HL-60 (cell line): ENCODE data around the gene WFIKKN1.

Experiments used
- DNase-seq, 2 experiments: peaks; one replicate each; pipeline ENCODE4 v3.0.0-alpha.2; 2010 to 2020; ENCODE audit warnings: low read depth in 1 of 2, low spot score in 1 of 2
- H3K27ac ChIP-seq: fragments of 250-450 bp; sonication (Bioruptor Pico); replicated peaks from 2 replicates; pipeline ENCODE4 v1.5.1; 2020; ENCODE audit warnings: mild to moderate bottlenecking, moderate library complexity
- H3K27me3 ChIP-seq: fragments of 250-450 bp; sonication (Bioruptor Pico); 2 replicates; pipeline ENCODE4 v1.5.1; 2021; ENCODE audit warnings: mild to moderate bottlenecking, moderate library complexity; ENCODE audit not compliant: insufficient read depth, poor library complexity, severe bottlenecking
- H3K4me3 ChIP-seq: replicated peaks from 2 replicates; pipeline ENCODE4 v1.5.1; 2011; ENCODE audit warnings: mild to moderate bottlenecking, control low read depth, low read length; ENCODE audit not compliant: insufficient read depth
- GABPA ChIP-seq: IDR thresholded peaks from 2 replicates; pipeline ENCODE4 v1.6.1; 2012; ENCODE audit warnings: low read depth
- POLR2AphosphoS5 ChIP-seq: IDR thresholded peaks from 2 replicates; pipeline ENCODE4 v1.6.1; 2012; ENCODE audit warnings: low read depth
- SPI1 ChIP-seq: IDR thresholded peaks from 2 replicates; pipeline ENCODE4 v1.6.1; 2012; ENCODE audit warnings: low read depth, mild to moderate bottlenecking, borderline replicate concordance
- TF ChIP-seq, protein P1 (sequence below): IDR thresholded peaks from 2 replicates; pipeline ENCODE4 v1.6.1; 2012; ENCODE audit warnings: low read depth; ENCODE audit not compliant: insufficient replicate concordance
- TF ChIP-seq, protein P2 (sequence below): IDR thresholded peaks from one replicate; pipeline ENCODE4 v1.5.1; 2011; ENCODE audit warnings: low read length, control low read depth, inconsistent platforms; ENCODE audit not compliant: insufficient read depth

WFIKKN1 gene

DNA sequence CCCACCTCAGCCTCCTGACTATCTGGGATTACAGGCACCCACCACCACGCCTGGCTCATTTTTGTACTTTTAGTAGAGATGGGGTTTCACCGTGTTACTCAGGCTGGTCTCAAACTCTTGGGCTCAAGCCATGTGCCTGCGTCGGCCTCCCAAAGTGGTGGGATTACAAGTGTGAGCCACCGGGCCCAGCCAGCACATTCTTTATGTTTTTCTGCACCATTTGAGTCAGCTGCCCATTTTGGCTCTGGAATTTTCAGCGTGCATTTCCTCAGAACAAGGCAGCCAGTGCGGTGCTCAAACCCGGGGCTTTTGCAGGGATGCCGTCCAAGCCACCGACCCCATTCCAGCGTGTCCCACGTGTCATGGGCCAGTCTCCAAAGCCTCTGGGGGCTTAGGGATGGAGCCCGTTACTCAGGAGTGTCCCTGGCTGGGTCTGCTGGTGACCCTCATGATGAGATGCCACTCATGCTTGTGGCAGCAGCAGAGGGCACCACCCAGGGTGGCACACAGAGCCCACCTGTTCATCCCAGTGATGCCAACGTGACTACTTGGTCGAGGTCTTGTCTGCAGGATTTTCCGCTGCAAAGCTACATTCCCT lies 44.6 kb upstream of the WFIKKN1 start:
- TF ChIP-seq POLR2AphosphoS5 = no peak
- TF ChIP-seq, protein P1, sequence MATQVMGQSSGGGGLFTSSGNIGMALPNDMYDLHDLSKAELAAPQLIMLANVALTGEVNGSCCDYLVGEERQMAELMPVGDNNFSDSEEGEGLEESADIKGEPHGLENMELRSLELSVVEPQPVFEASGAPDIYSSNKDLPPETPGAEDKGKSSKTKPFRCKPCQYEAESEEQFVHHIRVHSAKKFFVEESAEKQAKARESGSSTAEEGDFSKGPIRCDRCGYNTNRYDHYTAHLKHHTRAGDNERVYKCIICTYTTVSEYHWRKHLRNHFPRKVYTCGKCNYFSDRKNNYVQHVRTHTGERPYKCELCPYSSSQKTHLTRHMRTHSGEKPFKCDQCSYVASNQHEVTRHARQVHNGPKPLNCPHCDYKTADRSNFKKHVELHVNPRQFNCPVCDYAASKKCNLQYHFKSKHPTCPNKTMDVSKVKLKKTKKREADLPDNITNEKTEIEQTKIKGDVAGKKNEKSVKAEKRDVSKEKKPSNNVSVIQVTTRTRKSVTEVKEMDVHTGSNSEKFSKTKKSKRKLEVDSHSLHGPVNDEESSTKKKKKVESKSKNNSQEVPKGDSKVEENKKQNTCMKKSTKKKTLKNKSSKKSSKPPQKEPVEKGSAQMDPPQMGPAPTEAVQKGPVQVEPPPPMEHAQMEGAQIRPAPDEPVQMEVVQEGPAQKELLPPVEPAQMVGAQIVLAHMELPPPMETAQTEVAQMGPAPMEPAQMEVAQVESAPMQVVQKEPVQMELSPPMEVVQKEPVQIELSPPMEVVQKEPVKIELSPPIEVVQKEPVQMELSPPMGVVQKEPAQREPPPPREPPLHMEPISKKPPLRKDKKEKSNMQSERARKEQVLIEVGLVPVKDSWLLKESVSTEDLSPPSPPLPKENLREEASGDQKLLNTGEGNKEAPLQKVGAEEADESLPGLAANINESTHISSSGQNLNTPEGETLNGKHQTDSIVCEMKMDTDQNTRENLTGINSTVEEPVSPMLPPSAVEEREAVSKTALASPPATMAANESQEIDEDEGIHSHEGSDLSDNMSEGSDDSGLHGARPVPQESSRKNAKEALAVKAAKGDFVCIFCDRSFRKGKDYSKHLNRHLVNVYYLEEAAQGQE = no peak
- TF ChIP-seq, protein P2, sequence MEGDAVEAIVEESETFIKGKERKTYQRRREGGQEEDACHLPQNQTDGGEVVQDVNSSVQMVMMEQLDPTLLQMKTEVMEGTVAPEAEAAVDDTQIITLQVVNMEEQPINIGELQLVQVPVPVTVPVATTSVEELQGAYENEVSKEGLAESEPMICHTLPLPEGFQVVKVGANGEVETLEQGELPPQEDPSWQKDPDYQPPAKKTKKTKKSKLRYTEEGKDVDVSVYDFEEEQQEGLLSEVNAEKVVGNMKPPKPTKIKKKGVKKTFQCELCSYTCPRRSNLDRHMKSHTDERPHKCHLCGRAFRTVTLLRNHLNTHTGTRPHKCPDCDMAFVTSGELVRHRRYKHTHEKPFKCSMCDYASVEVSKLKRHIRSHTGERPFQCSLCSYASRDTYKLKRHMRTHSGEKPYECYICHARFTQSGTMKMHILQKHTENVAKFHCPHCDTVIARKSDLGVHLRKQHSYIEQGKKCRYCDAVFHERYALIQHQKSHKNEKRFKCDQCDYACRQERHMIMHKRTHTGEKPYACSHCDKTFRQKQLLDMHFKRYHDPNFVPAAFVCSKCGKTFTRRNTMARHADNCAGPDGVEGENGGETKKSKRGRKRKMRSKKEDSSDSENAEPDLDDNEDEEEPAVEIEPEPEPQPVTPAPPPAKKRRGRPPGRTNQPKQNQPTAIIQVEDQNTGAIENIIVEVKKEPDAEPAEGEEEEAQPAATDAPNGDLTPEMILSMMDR = no peak
- no peak for TF ChIP-seq SPI1
- no peak for TF ChIP-seq GABPA
- H3K27me3 ChIP-seq = no peaks in the 10 kb centered on the region
- no peak overlapping the region for H3K27ac ChIP-seq
- no peak for DNase-seq
- H3K4me3 ChIP-seq = no peak overlapping the region

DNA sequence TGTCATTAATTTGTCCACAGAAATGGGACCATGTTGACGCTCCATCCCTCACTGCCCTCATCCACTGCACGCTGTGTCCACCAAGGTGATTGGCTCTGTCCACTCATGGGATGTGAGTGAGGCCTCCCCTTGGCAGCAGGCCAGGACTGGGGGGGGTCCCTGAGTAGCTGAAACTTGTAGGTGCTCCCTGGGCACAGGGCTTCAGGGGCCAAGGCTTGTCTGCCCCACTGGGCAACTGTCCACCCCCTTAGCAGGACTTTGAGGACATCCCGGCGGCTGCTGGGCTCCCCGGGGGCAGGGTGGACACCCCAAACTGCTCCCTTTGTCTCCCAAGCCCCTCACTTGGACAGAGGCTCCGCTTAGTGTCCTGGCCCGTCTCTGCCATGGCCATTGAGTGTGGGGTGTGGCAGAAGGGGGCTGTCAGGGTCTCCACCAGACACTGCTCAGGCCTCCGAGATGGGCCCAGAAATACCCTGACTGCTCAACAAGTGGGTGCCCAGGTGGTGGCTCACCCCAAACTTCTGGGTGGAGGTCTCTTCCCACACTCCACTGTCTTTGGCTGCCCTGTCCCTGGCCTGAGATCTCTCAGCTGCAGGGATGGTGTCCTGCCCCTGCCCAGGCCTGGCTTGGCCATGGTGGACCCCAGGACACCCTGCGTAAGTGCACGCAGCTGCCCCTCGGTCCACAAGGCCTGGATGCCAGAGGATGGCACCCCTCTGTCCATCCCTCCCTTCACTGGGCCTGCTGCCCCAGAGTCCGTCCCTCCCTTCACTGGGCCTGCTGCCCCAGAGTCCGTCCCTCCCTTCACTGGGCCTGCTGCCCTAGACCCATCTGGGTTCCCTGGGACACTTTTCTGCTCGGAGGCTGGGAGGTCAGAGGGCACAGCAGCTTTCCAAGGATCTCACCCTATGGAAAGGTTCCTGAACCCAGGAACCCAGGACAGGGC lies 43.9 kb upstream of the WFIKKN1 start:
- no peaks in the 10 kb centered on the region for H3K27me3 ChIP-seq
- H3K27ac ChIP-seq = no peak overlapping the region
- DNase-seq = no peak
- peak; percentile 35 for TF ChIP-seq POLR2AphosphoS5
- TF ChIP-seq GABPA = no peak
- no peak overlapping the region for H3K4me3 ChIP-seq

DNA sequence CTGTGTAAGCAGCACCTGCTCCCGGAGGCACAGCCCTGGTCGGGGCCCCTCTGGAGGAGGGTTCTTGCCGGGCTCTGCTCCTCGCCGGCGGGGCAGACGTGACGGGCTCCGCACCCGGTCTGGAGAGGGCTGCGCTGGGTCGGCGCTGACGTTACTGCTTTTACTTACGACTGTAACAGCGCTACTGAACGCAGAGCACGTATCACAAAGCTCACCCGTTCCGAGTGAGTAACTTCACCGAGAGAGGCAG lies 42.2 kb upstream of the WFIKKN1 start:
- TF ChIP-seq SPI1 = no peak
- TF ChIP-seq, protein P2 = no peak
- TF ChIP-seq, protein P1 = no peak
- TF ChIP-seq POLR2AphosphoS5 = no peak
- no peak for TF ChIP-seq GABPA
- Histone ChIP-seq H3K27me3 (no peaks in the 10 kb centered on the region), H3K4me3 (peak overlapping the region; percentile 56), H3K27ac (peak overlapping the region; percentile 98)
- peak; percentile 51 to 77 for DNase-seq

DNA sequence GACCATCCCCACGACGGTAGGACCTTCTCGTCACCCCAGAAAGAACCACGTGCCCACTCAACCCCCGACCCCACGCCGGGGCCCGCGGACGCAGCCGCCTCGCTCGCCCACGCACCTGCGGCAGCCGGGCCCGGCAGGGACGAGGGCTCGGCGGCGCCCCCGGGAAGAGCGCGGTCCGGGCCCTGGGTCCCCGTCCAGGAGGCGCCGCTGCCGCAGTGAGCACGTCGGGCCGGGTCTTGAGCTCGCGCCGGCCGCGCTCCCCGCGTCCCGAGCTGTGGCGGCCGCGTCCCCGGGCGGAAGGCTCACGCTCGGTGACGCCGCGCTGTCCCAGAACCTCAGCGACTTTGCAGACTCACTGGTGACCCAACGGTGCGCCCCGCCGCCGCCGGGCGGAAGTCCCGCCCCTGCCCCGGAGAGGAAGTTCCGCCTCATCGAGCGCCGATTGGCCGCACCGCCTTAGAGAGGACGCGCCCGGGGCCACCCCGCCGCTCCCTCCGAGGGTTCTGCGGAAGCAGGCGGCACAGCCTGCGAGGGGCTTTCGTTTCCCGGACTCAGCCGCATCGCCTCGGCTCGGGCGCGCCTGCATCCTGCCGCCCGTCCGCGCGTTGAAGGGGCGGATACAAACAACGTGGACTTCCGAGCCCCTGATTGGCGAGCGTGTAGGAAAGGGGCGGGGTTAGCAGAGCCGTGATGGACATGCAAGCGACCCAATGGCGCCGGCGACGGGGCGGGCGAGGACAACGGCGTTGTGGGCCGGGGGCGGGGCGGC lies 41.7 kb upstream of the WFIKKN1 start:
- TF ChIP-seq, protein P1 = no peak
- TF ChIP-seq GABPA = peak; percentile 95
- TF ChIP-seq SPI1 = peak; percentile 86
- peak; percentile 57 for TF ChIP-seq POLR2AphosphoS5
- TF ChIP-seq, protein P2 = no peak
- Histone ChIP-seq H3K27me3 (no peaks in the 10 kb centered on the region), H3K27ac (peak overlapping the region; percentile 98), H3K4me3 (peak overlapping the region; percentile 56)
- DNase-seq = peak; percentile 93 to 97
